Stimulated activated CD4-positive, alpha-beta T cell treated with anti-CD3 and anti-CD28 coated beads, Interleukin-1b, Interleukin-23, amount 100 ng/mL, for 48 hours (primary cell): ENCODE data around the gene RPS6KB2.
"Not testable (repeated sequence)": the region's sequence is repeated elsewhere in the genome, so short reads cannot be mapped to it uniquely, and the experiment has no call there.

Experiments
- DNase-seq: peaks from one replicate; pipeline ENCODE4 v3.0.0-alpha.2; 2020

Gene RPS6KB2

GRCh38 chr11:67468759-67469507, 40.6 kb downstream of the RPS6KB2 start, which contains the start of gene TMEM134:
TMEM134 (minus strand) TSS chr11:67469251; CDS start chr11:67469192, 59 bp downstream.
- peak; percentile 93 for DNase-seq

GRCh38 chr11:67469508-67469811, 41.2 kb downstream of the RPS6KB2 start:
- no peak for DNase-seq

- no peak for DNase-seq
Observed at GRCh38 chr11:67470337-67471002, 42.2 kb downstream of the RPS6KB2 start.

GRCh38 chr11:67472882-67473281, 44.6 kb downstream of the RPS6KB2 start:
- no peak for DNase-seq

- DNase-seq, result not testable (repeated sequence)
Observed at GRCh38 chr11:67476692-67477091, 48.4 kb downstream of the RPS6KB2 start.

GRCh38 chr11:67477344-67478050, 49.2 kb downstream of the RPS6KB2 start:
- DNase-seq, result not testable (repeated sequence)

GRCh38 chr11:67482275-67482826, 54.1 kb downstream of the RPS6KB2 start:
- no peak for DNase-seq

- DNase-seq, result peak; percentile 98
Observed at GRCh38 chr11:67482827-67483798, 54.8 kb downstream of the RPS6KB2 start, which contains the start of gene AIP. AIP (plus strand) TSS chr11:67483026; CDS start chr11:67483159, 133 bp downstream.

GRCh38 chr11:67483831-67484665, 55.8 kb downstream of the RPS6KB2 start:
- DNase-seq, result peak; percentile 52

GRCh38 chr11:67484847-67485311, 56.6 kb downstream of the RPS6KB2 start:
- peak; percentile 83 for DNase-seq
